ENCODE data around the gene PTPRT. TPM values are rescaled to one million over a fixed set of nuclear protein-coding genes. Genes with fewer than 3 reads are reported as not detected.

PTPRT gene
- total RNA-seq, 3 donors from 2014 or later, result 0.32 to 6.3 (median 4.9) TPM

DNA sequence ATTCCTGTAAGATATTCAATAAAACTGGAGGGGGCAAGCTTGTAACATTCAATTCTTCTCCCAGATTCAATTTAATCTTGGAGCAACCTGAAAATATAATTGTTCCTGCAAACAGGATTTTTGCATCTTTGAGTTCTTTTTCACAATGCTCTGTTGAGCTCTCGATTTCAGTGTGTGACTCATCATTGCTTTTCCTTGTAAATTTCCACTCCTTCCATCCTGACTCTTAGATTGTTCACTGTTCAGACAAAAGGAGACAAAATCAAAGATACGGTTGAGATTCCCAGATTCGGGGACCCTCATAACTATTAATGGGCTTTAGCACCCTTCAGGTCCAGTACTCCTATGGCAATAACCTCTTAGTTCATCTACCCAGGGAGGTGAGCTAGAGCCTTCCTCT is 999.6 kb downstream of the PTPRT start:
- DNase-seq (ENCODE audit: low spot score in 2 of 2), result no peak
- TF ChIP-seq, protein P1, sequence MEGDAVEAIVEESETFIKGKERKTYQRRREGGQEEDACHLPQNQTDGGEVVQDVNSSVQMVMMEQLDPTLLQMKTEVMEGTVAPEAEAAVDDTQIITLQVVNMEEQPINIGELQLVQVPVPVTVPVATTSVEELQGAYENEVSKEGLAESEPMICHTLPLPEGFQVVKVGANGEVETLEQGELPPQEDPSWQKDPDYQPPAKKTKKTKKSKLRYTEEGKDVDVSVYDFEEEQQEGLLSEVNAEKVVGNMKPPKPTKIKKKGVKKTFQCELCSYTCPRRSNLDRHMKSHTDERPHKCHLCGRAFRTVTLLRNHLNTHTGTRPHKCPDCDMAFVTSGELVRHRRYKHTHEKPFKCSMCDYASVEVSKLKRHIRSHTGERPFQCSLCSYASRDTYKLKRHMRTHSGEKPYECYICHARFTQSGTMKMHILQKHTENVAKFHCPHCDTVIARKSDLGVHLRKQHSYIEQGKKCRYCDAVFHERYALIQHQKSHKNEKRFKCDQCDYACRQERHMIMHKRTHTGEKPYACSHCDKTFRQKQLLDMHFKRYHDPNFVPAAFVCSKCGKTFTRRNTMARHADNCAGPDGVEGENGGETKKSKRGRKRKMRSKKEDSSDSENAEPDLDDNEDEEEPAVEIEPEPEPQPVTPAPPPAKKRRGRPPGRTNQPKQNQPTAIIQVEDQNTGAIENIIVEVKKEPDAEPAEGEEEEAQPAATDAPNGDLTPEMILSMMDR (IDR thresholded peaks at IDR 0.05), result no peak
- TF ChIP-seq POLR2A (IDR thresholded peaks at IDR 0.05), result no peak
- no peak for TF ChIP-seq POLR2AphosphoS5 (IDR thresholded peaks at IDR 0.05)
- Histone ChIP-seq H3K9me3 (no peaks in the 10 kb centered on the region), H3K27me3 (no peaks in the 10 kb centered on the region), H3K36me3 (no peaks in the 10 kb centered on the region), H3K4me3 (no peak overlapping the region), H3K27ac (no peak overlapping the region), H3K4me1 (no peaks in the 10 kb centered on the region)
- intact Hi-C loops (cut with DNase I; ENCODE audit: low total_unique reads), result no loop called here

DNA sequence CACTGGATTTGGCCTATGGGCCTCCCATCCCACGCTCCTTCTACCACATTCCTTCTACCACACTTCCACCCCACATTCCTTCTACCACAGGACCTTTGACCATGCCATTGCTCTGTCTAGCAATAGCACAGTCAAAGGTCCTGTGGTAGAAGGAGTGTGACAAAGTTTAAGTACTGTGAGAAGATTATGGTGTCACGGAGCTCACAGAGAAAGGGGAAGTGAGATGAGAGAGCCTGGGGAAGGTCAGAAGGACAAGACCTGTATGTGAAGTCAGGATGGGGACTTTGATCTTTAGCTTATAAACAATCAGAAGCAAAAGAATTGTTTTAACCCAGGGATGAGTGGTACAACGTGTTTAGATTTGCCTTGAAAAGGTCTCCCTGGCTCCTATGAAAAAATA is 1003.4 kb downstream of the PTPRT start:
- DNase-seq (ENCODE audit: low spot score in 2 of 2), result no peak
- no peaks in the 10 kb centered on the region for H3K9me3 ChIP-seq
- H3K4me1 ChIP-seq, result no peaks in the 10 kb centered on the region
- H3K4me3 ChIP-seq, result no peak overlapping the region
- intact Hi-C loops (cut with DNase I; ENCODE audit: low total_unique reads), result no loop called here
- TF ChIP-seq, protein P1 (IDR thresholded peaks at IDR 0.05), result no peak
- no peak for TF ChIP-seq POLR2A (IDR thresholded peaks at IDR 0.05)
- no peak for TF ChIP-seq POLR2AphosphoS5 (IDR thresholded peaks at IDR 0.05)
- no peak overlapping the region for H3K27ac ChIP-seq
- H3K27me3 ChIP-seq, result no peaks in the 10 kb centered on the region
- H3K36me3 ChIP-seq, result no peaks in the 10 kb centered on the region

DNA sequence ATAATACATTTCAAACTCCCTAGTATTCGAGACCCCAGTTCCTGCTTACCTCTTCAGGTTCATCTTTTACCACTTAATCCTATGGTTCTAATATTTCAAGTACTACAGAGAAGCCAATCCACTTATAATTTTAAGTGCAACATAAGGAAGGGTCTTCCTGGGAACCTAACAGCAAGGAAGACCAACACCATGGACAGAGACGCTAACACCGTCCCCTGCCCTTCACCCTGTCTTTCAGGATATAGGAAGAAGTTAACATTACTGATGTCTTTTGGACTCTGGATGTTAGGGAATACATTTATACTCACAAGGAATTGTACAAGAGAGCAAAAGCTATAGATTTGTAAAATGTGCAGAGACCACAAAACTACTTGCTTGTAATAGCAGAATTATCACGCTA is 1006.6 kb downstream of the PTPRT start:
- no peak for DNase-seq (ENCODE audit: low spot score in 2 of 2)
- intact Hi-C loops (cut with DNase I; ENCODE audit: low total_unique reads), result loop anchor here (5.0 kb wide), 1 partner anchor 1184 kb away; no protein-coding TSS in a partner anchor
- Histone ChIP-seq H3K36me3 (no peaks in the 10 kb centered on the region), H3K27me3 (no peaks in the 10 kb centered on the region), H3K9me3 (no peaks in the 10 kb centered on the region), H3K27ac (no peak overlapping the region), H3K4me3 (no peak overlapping the region), H3K4me1 (no peaks in the 10 kb centered on the region)
- no peak for TF ChIP-seq POLR2AphosphoS5 (IDR thresholded peaks at IDR 0.05)
- TF ChIP-seq, protein P1 (IDR thresholded peaks at IDR 0.05), result no peak
- TF ChIP-seq POLR2A (IDR thresholded peaks at IDR 0.05), result no peak

DNA sequence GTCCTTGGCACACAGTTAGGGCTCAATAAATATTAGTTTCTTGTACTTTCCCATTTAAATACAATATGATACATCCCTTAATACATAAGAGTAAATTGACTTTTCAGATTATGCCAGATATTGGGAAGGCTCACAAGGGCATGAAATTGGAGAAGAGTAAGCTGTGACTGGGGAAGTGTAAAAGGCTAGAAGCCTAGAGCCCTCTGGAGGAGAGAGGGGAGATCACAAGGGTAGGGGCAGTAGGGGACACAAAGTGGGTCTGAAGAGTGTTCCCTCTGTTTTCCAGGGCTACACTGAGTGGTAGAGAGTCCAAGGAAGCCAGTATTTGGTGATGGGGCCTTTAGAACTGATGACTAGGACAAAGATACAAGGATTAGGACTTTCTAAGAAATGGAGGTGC is 1008.6 kb downstream of the PTPRT start:
- no peaks in the 10 kb centered on the region for H3K4me1 ChIP-seq
- H3K27me3 ChIP-seq, result no peaks in the 10 kb centered on the region
- H3K36me3 ChIP-seq, result no peaks in the 10 kb centered on the region
- H3K27ac ChIP-seq, result no peak overlapping the region
- H3K9me3 ChIP-seq, result no peaks in the 10 kb centered on the region
- no peak for DNase-seq (ENCODE audit: low spot score in 2 of 2)
- intact Hi-C loops (cut with DNase I; ENCODE audit: low total_unique reads), result loop anchor here (5.0 kb wide), 1 partner anchor 1186 kb away; no protein-coding TSS in a partner anchor
- H3K4me3 ChIP-seq, result no peak overlapping the region
- no peak for TF ChIP-seq POLR2AphosphoS5 (IDR thresholded peaks at IDR 0.05)
- no peak for TF ChIP-seq POLR2A (IDR thresholded peaks at IDR 0.05)
- TF ChIP-seq, protein P1 (IDR thresholded peaks at IDR 0.05), result no peak

DNA sequence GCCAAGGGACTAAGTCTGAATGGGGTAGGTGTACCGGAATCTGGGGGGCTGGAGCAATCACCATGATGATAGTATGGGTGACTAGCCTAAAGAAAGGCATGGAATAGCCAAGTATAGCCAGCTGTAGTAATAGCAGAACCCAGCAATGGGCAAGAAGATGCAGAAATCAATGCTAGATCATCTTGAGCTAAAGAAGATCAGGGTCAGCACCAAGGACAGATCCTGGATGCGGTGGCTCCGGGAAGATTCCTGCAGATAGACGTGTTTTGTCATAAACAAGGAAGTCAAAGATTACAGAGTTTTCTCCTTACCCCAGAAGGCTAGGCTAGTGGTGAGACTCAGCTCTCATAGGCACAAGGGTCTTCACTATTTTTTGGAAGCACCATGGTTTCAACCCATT is 1009.9 kb downstream of the PTPRT start:
- H3K27ac ChIP-seq, result no peak overlapping the region
- no peak overlapping the region for H3K4me3 ChIP-seq
- no peaks in the 10 kb centered on the region for H3K9me3 ChIP-seq
- intact Hi-C loops (cut with DNase I; ENCODE audit: low total_unique reads), result loop anchor here (5.0 kb wide), 1 partner anchor 1188 kb away; no protein-coding TSS in a partner anchor
- TF ChIP-seq POLR2AphosphoS5 (IDR thresholded peaks at IDR 0.05) (no peak), POLR2A (IDR thresholded peaks at IDR 0.05) (no peak)
- TF ChIP-seq, protein P1 (IDR thresholded peaks at IDR 0.05), result no peak
- H3K36me3 ChIP-seq, result no peaks in the 10 kb centered on the region
- no peaks in the 10 kb centered on the region for H3K27me3 ChIP-seq
- no peaks in the 10 kb centered on the region for H3K4me1 ChIP-seq
- no peak for DNase-seq (ENCODE audit: low spot score in 2 of 2)

Measured in breast epithelium (tissue), 4 donors.